IMR-90 (cell line): ENCODE measurements around the gene DMP1. TPM values are rescaled to one million over a fixed set of nuclear protein-coding genes. Genes with fewer than 3 reads are reported as not detected.

Experiments used
- ATAC-seq: fragments of 200-7000 bp; cut with Tn5 transposase; 2 replicates; pipeline ENCODE4 v1.9.1; 2020; ENCODE audit warnings: low read depth, mild to moderate bottlenecking, moderate library complexity
- BruUV-seq: library from RNA; stranded (reverse); fragments of 400-500 nt; replicated peaks from 2 replicates; lab custom pipeline; 2021; lab: Mats Ljungman, UMichigan
- CTCF ChIA-PET: fragments of 300-600 bp; formaldehyde crosslinking; extraction: SDS; loops from one replicate; lab custom pipeline; 2021; ENCODE audit warnings: antibody characterized with exemption; lab: Yijun Ruan, JAX
- POLR2A ChIA-PET: fragments of 300-600 bp; sonication (Branson Sonifier 250); formaldehyde crosslinking; loops from one replicate; lab custom pipeline; 2022; ENCODE audit warnings: antibody characterized with exemption; ENCODE audit not compliant: unreplicated experiment; lab: Charles Lee
- DNase-seq: peaks from one replicate; pipeline ENCODE4 v3.0.0; 2013
- H2AFZ ChIP-seq: replicated peaks from 2 replicates; pipeline ENCODE3; 2013; ENCODE audit warnings: low read length, mild to moderate bottlenecking; ENCODE audit not compliant: poor library complexity
- H2AK5ac ChIP-seq: 2 replicates; pipeline ENCODE4 v1.6.1; 2013; ENCODE audit warnings: low read depth, low read length, inconsistent platforms
- H2AK9ac ChIP-seq: replicated peaks from 2 replicates; pipeline ENCODE3; 2013; ENCODE audit warnings: mild to moderate bottlenecking, low read depth, low read length, moderate library complexity; ENCODE audit not compliant: poor library complexity
- H2BK120ac ChIP-seq: 2 replicates; pipeline ENCODE4 v1.6.1; 2013; ENCODE audit warnings: low read depth, low read length, inconsistent platforms
- H2BK15ac ChIP-seq: 3 replicates; pipeline ENCODE4 v1.6.1; 2013; ENCODE audit warnings: low read depth, low read length, inconsistent platforms
- H2BK20ac ChIP-seq: 2 replicates; pipeline ENCODE4 v1.6.1; 2013; ENCODE audit warnings: low read depth, mild to moderate bottlenecking, inconsistent platforms, low read length, moderate library complexity
- H2BK5ac ChIP-seq: 2 replicates; pipeline ENCODE4 v1.6.1; 2013; ENCODE audit warnings: mild to moderate bottlenecking, low read depth, low read length, inconsistent platforms; ENCODE audit not compliant: poor library complexity, severe bottlenecking
- H3K14ac ChIP-seq: replicated peaks from 2 replicates; pipeline ENCODE4 v1.6.1; 2013; ENCODE audit warnings: low read depth, low read length, inconsistent platforms
- H3K18ac ChIP-seq: 2 replicates; pipeline ENCODE4 v1.6.1; 2013; ENCODE audit warnings: low read depth, low read length, control low read depth
- H3K23ac ChIP-seq: 2 replicates; pipeline ENCODE4 v1.6.1; 2013; ENCODE audit warnings: low read depth, low read length, inconsistent platforms
- H3K27ac ChIP-seq: 2 replicates; pipeline ENCODE4 v1.5.1; 2013; ENCODE audit warnings: mild to moderate bottlenecking, control low read depth, low read length; ENCODE audit not compliant: insufficient read depth
- H3K27me3 ChIP-seq: 2 replicates; pipeline ENCODE4 v1.6.1; 2013; ENCODE audit warnings: low read length; ENCODE audit not compliant: control insufficient read depth, insufficient read depth
- H3K36me3 ChIP-seq: 2 replicates; pipeline ENCODE4 v1.6.1; 2013; ENCODE audit warnings: low read length, mixed read lengths; ENCODE audit not compliant: control insufficient read depth, insufficient read depth
- H3K4ac ChIP-seq: 2 replicates; pipeline ENCODE4 v1.6.1; 2013; ENCODE audit warnings: low read depth, low read length, inconsistent platforms
- H3K4me1 ChIP-seq: 2 replicates; pipeline ENCODE4 v1.6.1; 2013; ENCODE audit warnings: low read length, mixed read lengths; ENCODE audit not compliant: control insufficient read depth, insufficient read depth
- H3K4me2 ChIP-seq: 2 replicates; pipeline ENCODE4 v1.6.1; 2013; ENCODE audit warnings: low read depth, mild to moderate bottlenecking, control low read depth, low read length, moderate library complexity
- H3K4me3 ChIP-seq: 2 replicates; pipeline ENCODE4 v1.5.1; 2013; ENCODE audit warnings: low read depth, mild to moderate bottlenecking, control low read depth, low read length, moderate library complexity; ENCODE audit not compliant: insufficient read depth
- H3K56ac ChIP-seq: 2 replicates; pipeline ENCODE4 v1.6.1; 2013; ENCODE audit warnings: low read length, inconsistent platforms; ENCODE audit not compliant: insufficient read depth; ENCODE audit errors: extremely low read depth
- H3K79me1 ChIP-seq, 2 experiments: 2 replicates each; pipeline ENCODE4 v1.6.1; 2013; ENCODE audit warnings: low read length in 2 of 2, inconsistent platforms in 1 of 2, low read depth in 1 of 2
- H3K9ac ChIP-seq: 2 replicates; pipeline ENCODE4 v1.6.1; 2013; ENCODE audit warnings: low read depth, low read length, control low read depth
- H3K9me1 ChIP-seq: 2 replicates; pipeline ENCODE4 v1.6.1; 2013; ENCODE audit warnings: low read length, inconsistent platforms; ENCODE audit not compliant: insufficient read depth
- H3K9me3 ChIP-seq: 2 replicates; pipeline ENCODE4 v1.6.1; 2013; ENCODE audit warnings: low read length; ENCODE audit not compliant: control insufficient read depth, insufficient read depth
- H4K20me1 ChIP-seq: 2 replicates; pipeline ENCODE4 v1.6.1; 2013; ENCODE audit warnings: low read length, inconsistent platforms; ENCODE audit not compliant: insufficient read depth
- H4K5ac ChIP-seq: 2 replicates; pipeline ENCODE4 v1.6.1; 2013; ENCODE audit warnings: mild to moderate bottlenecking, low read depth, low read length, control low read depth
- H4K8ac ChIP-seq, 2 experiments: 2 replicates each; pipeline ENCODE4 v1.6.1; 2013; ENCODE audit warnings: low read depth in 2 of 2, low read length in 2 of 2, control low read depth in 1 of 2, inconsistent platforms in 1 of 2
- H4K91ac ChIP-seq: 2 replicates; pipeline ENCODE4 v1.6.1; 2013; ENCODE audit warnings: low read depth, low read length, inconsistent platforms; ENCODE audit not compliant: insufficient read depth
- BHLHE40 ChIP-seq: fragments of 150-350 bp; IDR thresholded peaks from 2 replicates; pipeline ENCODE4 v1.6.1; 2016; ENCODE audit warnings: mild to moderate bottlenecking, low read depth, low read length
- CEBPB ChIP-seq: IDR thresholded peaks from 2 replicates; pipeline ENCODE4 v1.6.1; 2012; ENCODE audit warnings: low read depth, low read length, improper control_type of control experiment
- CHD1 ChIP-seq: IDR thresholded peaks from 2 replicates; pipeline ENCODE4 v1.6.1; 2012; ENCODE audit warnings: low read depth, low read length, improper control_type of control experiment
- MAZ ChIP-seq: IDR thresholded peaks from 2 replicates; pipeline ENCODE4 v1.6.1; 2012; ENCODE audit warnings: low read depth, mild to moderate bottlenecking, low read length, improper control_type of control experiment, moderate library complexity, borderline replicate concordance
- POLR2A ChIP-seq: IDR thresholded peaks from 2 replicates; pipeline ENCODE4 v1.6.1; 2012; ENCODE audit warnings: mild to moderate bottlenecking, low read depth, low read length
- RFX5 ChIP-seq: IDR thresholded peaks from 2 replicates; pipeline ENCODE4 v1.8.0; 2012; ENCODE audit warnings: low read depth, mild to moderate bottlenecking, low read length, moderate library complexity
- SMC3 ChIP-seq: fragments of 150-350 bp; IDR thresholded peaks from 2 replicates; pipeline ENCODE4 v1.6.1; 2016; ENCODE audit warnings: low read depth, mild to moderate bottlenecking, antibody characterized with exemption, low read length, moderate library complexity
- WGBS, 2 experiments: methylation state at CpG; one replicate each; pipeline versions ENCODE4 v1.1.5 to v1.1.7; 2013; ENCODE audit warnings: missing lambda C conversion rate in 2 of 2; ENCODE audit not compliant: insufficient read length in 1 of 2; ENCODE audit errors: extremely low coverage in 2 of 2; 5-methylcytosine and 5-hydroxymethylcytosine counted together
- dilution Hi-C: fragments of 300-500 bp; cut with HindIII; formaldehyde crosslinking; loops from one replicate; pipeline ENCODE4 v1.14.3; 2018; ENCODE audit warnings: low sequenced_read_pairs; ENCODE audit not compliant: unreplicated experiment
- in situ Hi-C: fragments of 300-500 bp; cut with MboI; formaldehyde crosslinking; loops from 3 replicates; pipeline ENCODE4 v1.14.3; 2019; ENCODE audit warnings: low sequenced_read_pairs, inconsistent platforms, mixed read lengths
- intact Hi-C: fragments of 100-400 bp; cut with micrococcal nuclease; formaldehyde crosslinking; loops from 2 replicates; pipeline ENCODE4 v1.10.0; 2022
- polyA plus RNA-seq, 3 experiments: library from polyadenylated mRNA; depleted of rRNA; stranded (reverse); fragments of >200 nt; gene quantifications; 2 replicates each; pipeline ENCODE4 v1.2.3, GENCODE V29; 2012; ENCODE audit warnings: low replicate concordance in 1 of 3
- total RNA-seq: library from RNA; depleted of rRNA; stranded (reverse); fragments of >200 nt; gene quantifications from 2 replicates; pipeline ENCODE4 v1.2.3, GENCODE V29; 2012
- TF ChIP-seq, protein P1 (sequence below): fragments of 150-350 bp; IDR thresholded peaks from 2 replicates; pipeline ENCODE4 v1.6.1; 2017; ENCODE audit warnings: mild to moderate bottlenecking, antibody characterized with exemption, low read length, low read depth

Gene DMP1
- total and polyA plus RNA-seq, 2 of the 4 experiments (the other 2 are of a cell fraction), result not detected

GRCh38 chr4:87657525-87657924 lies 7.4 kb downstream of the DMP1 start:
- H3K27ac ChIP-seq, result no peak overlapping the region
- H3K18ac ChIP-seq, result no peak overlapping the region
- H2AFZ ChIP-seq, result no peak overlapping the region
- dilution Hi-C loops (no loop called here), intact Hi-C loops (loop anchor here (10.0 kb wide), 1 partner anchor 283 kb away; no protein-coding TSS in a partner anchor), in situ Hi-C loops (no loop called here)
- TF ChIP-seq, protein P1, sequence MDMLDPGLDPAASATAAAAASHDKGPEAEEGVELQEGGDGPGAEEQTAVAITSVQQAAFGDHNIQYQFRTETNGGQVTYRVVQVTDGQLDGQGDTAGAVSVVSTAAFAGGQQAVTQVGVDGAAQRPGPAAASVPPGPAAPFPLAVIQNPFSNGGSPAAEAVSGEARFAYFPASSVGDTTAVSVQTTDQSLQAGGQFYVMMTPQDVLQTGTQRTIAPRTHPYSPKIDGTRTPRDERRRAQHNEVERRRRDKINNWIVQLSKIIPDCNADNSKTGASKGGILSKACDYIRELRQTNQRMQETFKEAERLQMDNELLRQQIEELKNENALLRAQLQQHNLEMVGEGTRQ, result no peak
- no peak for TF ChIP-seq BHLHE40
- TF ChIP-seq CHD1, result no peak
- no peak for TF ChIP-seq SMC3
- TF ChIP-seq CEBPB, result 0 out of 2 replicates have a peak, but pooled peaks have one; percentile 12
- TF ChIP-seq RFX5, result no peak
- no peak for TF ChIP-seq MAZ
- TF ChIP-seq POLR2A, result no peak
- H2BK5ac ChIP-seq, result no peak overlapping the region
- H3K27me3 ChIP-seq, result no peaks in the 10 kb centered on the region
- H3K36me3 ChIP-seq, result no peaks in the 10 kb centered on the region
- no peak overlapping the region for H2AK5ac ChIP-seq
- ChIA-PET CTCF (no interaction called here), POLR2A (no interaction called here)
- no peaks in the 10 kb centered on the region for H4K20me1 ChIP-seq
- H3K56ac ChIP-seq, result no peak overlapping the region
- H4K8ac ChIP-seq, result no peak overlapping the region
- H2BK120ac ChIP-seq, result no peak overlapping the region
- no peak overlapping the region for H2BK20ac ChIP-seq
- no peaks in the 10 kb centered on the region for H3K9me1 ChIP-seq
- H3K4me2 ChIP-seq, result no peak overlapping the region
- WGBS, 2 experiments, result no CpG with 5 or more reads among the region's 3 CpGs
- no peak overlapping the region for H3K4ac ChIP-seq
- no peak overlapping the region for H4K5ac ChIP-seq
- H2AK9ac ChIP-seq, result no peak overlapping the region
- no TSS peak for BruUV-seq
- no peak overlapping the region for H2BK15ac ChIP-seq
- no peaks in the 10 kb centered on the region for H3K79me1 ChIP-seq
- H4K91ac ChIP-seq, result no peak overlapping the region
- H3K9me3 ChIP-seq, result no peaks in the 10 kb centered on the region
- no peak overlapping the region for H3K9ac ChIP-seq
- H3K4me1 ChIP-seq, result no peaks in the 10 kb centered on the region
- H3K23ac ChIP-seq, result no peak overlapping the region
- H3K4me3 ChIP-seq, result no peak overlapping the region
- no peak overlapping the region for H3K14ac ChIP-seq
- no peak for ATAC-seq
- DNase-seq, result peak; percentile 40
